ENCODE measurements around the gene AMELX. TPM values are rescaled to one million over a fixed set of nuclear protein-coding genes. Genes with fewer than 3 reads are reported as not detected.

Gene AMELX
- total and polyA plus RNA-seq, 2 donors from 2014 or later, result not detected

GRCh38 chrX:11346121-11346682 is 53.0 kb downstream of the AMELX start:
- Histone ChIP-seq H3K9ac (ENCODE audit: low read length in 3 of 3) (no peak overlapping the region), H3K36me3 (ENCODE audit: control insufficient read depth in 2 of 3, insufficient read depth in 3 of 3, low read length in 3 of 3) (no peaks in the 10 kb centered on the region), H3K9me3 (ENCODE audit: control insufficient read depth in 2 of 3, insufficient read depth in 1 of 3, low read length in 3 of 3) (no peaks in the 10 kb centered on the region), H3K27me3 (ENCODE audit: control insufficient read depth, insufficient read depth, low read length) (no peaks in the 10 kb centered on the region), H3K4me1 (ENCODE audit: control insufficient read depth in 2 of 3, insufficient read depth in 2 of 3, low read depth in 1 of 3, low read length in 3 of 3) (no peaks in the 10 kb centered on the region), H3K4me3 (ENCODE audit: low read length in 3 of 3) (no peak overlapping the region), H3K27ac (ENCODE audit: low read depth in 2 of 2, low read length in 2 of 2) (no peak overlapping the region)
- intact Hi-C loops (cut with DNase I), result no loop called here
- FAIRE-seq (no peak), DNase-seq (no peak)
- TF ChIP-seq CTCF (IDR thresholded peaks at IDR 0.05; ENCODE audit: borderline replicate concordance, extremely low read depth, insufficient read depth), result no peak

- Histone ChIP-seq H3K4me1 (ENCODE audit: control insufficient read depth in 2 of 3, insufficient read depth in 2 of 3, low read depth in 1 of 3, low read length in 3 of 3) (peaks cover 0 to 3% (median 0%) of the 10 kb centered on the region in 3 donors), H3K4me3 (ENCODE audit: low read length in 3 of 3) (no peak overlapping the region), H3K36me3 (ENCODE audit: control insufficient read depth in 2 of 3, insufficient read depth in 3 of 3, low read length in 3 of 3) (no peaks in the 10 kb centered on the region), H3K9me3 (ENCODE audit: control insufficient read depth in 2 of 3, insufficient read depth in 1 of 3, low read length in 3 of 3) (no peaks in the 10 kb centered on the region), H3K27me3 (ENCODE audit: control insufficient read depth, insufficient read depth, low read length) (no peaks in the 10 kb centered on the region), H3K9ac (ENCODE audit: low read length in 3 of 3) (no peak overlapping the region), H3K27ac (ENCODE audit: low read depth in 2 of 2, low read length in 2 of 2) (no peak overlapping the region)
- intact Hi-C loops (cut with DNase I), result no loop called here
- no peak for FAIRE-seq
- no peak for DNase-seq
- TF ChIP-seq CTCF (IDR thresholded peaks at IDR 0.05; ENCODE audit: borderline replicate concordance, extremely low read depth, insufficient read depth), result no peak
These were observed 54.1 kb downstream of the AMELX start for GRCh38 chrX:11347300-11347699.

- no peak for TF ChIP-seq CTCF (IDR thresholded peaks at IDR 0.05; ENCODE audit: borderline replicate concordance, extremely low read depth, insufficient read depth)
- FAIRE-seq (no peak), DNase-seq (no peak)
- Histone ChIP-seq H3K4me3 (ENCODE audit: low read length in 3 of 3) (no peak overlapping the region), H3K9ac (ENCODE audit: low read length in 3 of 3) (no peak overlapping the region), H3K36me3 (ENCODE audit: control insufficient read depth in 2 of 3, insufficient read depth in 3 of 3, low read length in 3 of 3) (no peaks in the 10 kb centered on the region), H3K9me3 (ENCODE audit: control insufficient read depth in 2 of 3, insufficient read depth in 1 of 3, low read length in 3 of 3) (no peaks in the 10 kb centered on the region), H3K27ac (ENCODE audit: low read depth in 2 of 2, low read length in 2 of 2) (no peak overlapping the region), H3K27me3 (ENCODE audit: control insufficient read depth, insufficient read depth, low read length) (no peaks in the 10 kb centered on the region), H3K4me1 (ENCODE audit: control insufficient read depth in 2 of 3, insufficient read depth in 2 of 3, low read depth in 1 of 3, low read length in 3 of 3) (peaks cover 0 to 3% (median 0%) of the 10 kb centered on the region in 3 donors)
- intact Hi-C loops (cut with DNase I), result no loop called here
These were observed 55.8 kb downstream of the AMELX start for GRCh38 chrX:11349020-11349419.

Data from kidney (tissue), 14 donors.